Kidney (tissue), 14 donors: ENCODE data around the gene ZYG11B. TPM values are rescaled to one million over a fixed set of nuclear protein-coding genes. Genes with fewer than 3 reads are reported as not detected.
"Not testable (repeated sequence)": the region's sequence is repeated elsewhere in the genome, so short reads cannot be mapped to it uniquely, and the experiment has no call there.

Experiments
- DNase-seq, 5 donors: peaks; one replicate each; pipeline ENCODE4 v3.0.0-alpha.2; 2013 to 2020
- FAIRE-seq: peaks from 2 replicates; lab custom pipeline; 2012; peaks lifted over from hg19 to GRCh38; lab: Jason Lieb, UNC
- H3K27ac ChIP-seq, 2 donors: one replicate each; pipeline ENCODE4 v1.7.0; 2013; ENCODE audit warnings: low read depth in 2 of 2, low read length in 2 of 2, inconsistent platforms in 1 of 2
- H3K27me3 ChIP-seq: one replicate; pipeline ENCODE4 v1.7.1; 2013; ENCODE audit warnings: low read length, inconsistent platforms; ENCODE audit not compliant: control insufficient read depth, insufficient read depth
- H3K36me3 ChIP-seq, 3 donors: one replicate each; pipeline versions ENCODE4 v1.7.0 to v1.7.1; 2013; ENCODE audit warnings: low read length in 3 of 3, control low read depth in 1 of 3, inconsistent platforms in 1 of 3; ENCODE audit not compliant: insufficient read depth in 3 of 3, control insufficient read depth in 2 of 3
- H3K4me1 ChIP-seq, 3 donors: one replicate each; pipeline versions ENCODE4 v1.7.0 to v1.7.1; 2013; ENCODE audit warnings: low read length in 3 of 3, inconsistent platforms in 1 of 3, low read depth in 1 of 3; ENCODE audit not compliant: control insufficient read depth in 2 of 3, insufficient read depth in 2 of 3
- H3K4me3 ChIP-seq, 3 donors: one replicate each; pipeline versions ENCODE4 v1.7.0 to v1.8.1; 2013; ENCODE audit warnings: low read length in 3 of 3, control low read depth in 1 of 3, inconsistent platforms in 1 of 3
- H3K9ac ChIP-seq, 3 donors: one replicate each; pipeline versions ENCODE4 v1.7.0 to v1.7.1; 2013; ENCODE audit warnings: low read length in 3 of 3, control low read depth in 1 of 3, inconsistent platforms in 1 of 3
- H3K9me3 ChIP-seq, 3 donors: one replicate each; pipeline versions ENCODE4 v1.7.0 to v1.7.1; 2013; ENCODE audit warnings: low read length in 3 of 3, control low read depth in 1 of 3, inconsistent platforms in 1 of 3; ENCODE audit not compliant: control insufficient read depth in 2 of 3, insufficient read depth in 1 of 3
- CTCF ChIP-seq: IDR thresholded peaks from 3 replicates; pipeline ENCODE4 v1.5.1; 2012; ENCODE audit warnings: mild to moderate bottlenecking, moderate library complexity, borderline replicate concordance; ENCODE audit not compliant: insufficient read depth; ENCODE audit errors: extremely low read depth
- intact Hi-C: fragments of 100-400 bp; cut with DNase I; formaldehyde crosslinking; loops from one replicate; pipeline ENCODE4 v1.11.1; 2022
- polyA plus RNA-seq: library from polyadenylated mRNA; stranded (reverse); fragments of 350-450 nt; fragmentation: Illumina TruSeq; extraction: RNeasy Lipid Tissue Mini Kit (QIAGEN cat#74804); gene quantifications from one replicate; pipeline ENCODE4 v1.2.3, GENCODE V29; 2014; ENCODE audit warnings: low read depth, low replicate concordance; ENCODE audit not compliant: insufficient read depth
- total RNA-seq: library from RNA; stranded (reverse); fragmentation: NEBNext Ultra II Directional; extraction: Animal tissue kit (Norgen Biotek cat#: 25700); gene quantifications from one replicate; pipeline ENCODE4 v1.2.1, GENCODE V29; 2021
- donor health status: control.
- donor health status: control.
- donor health status: control.
- donor health status: control.
- donor health status: control.
- donor health status: DM: yes; HTN: yes; CAD: no.
- donor health status: Normal renal cell carcinoma (clear cell type).

ZYG11B gene
- total and polyA plus RNA-seq, 2 donors from 2014 or later, result 7.8 to 28.2 TPM

GRCh38 chr1:52862666-52863458 is 136.6 kb downstream of the ZYG11B start:
- TF ChIP-seq CTCF, result no peak
- DNase-seq (no peak), FAIRE-seq (no peak)
- Histone ChIP-seq H3K4me3 (no peak overlapping the region), H3K27ac (no peak overlapping the region), H3K9ac (no peak overlapping the region), H3K36me3 (no peaks in the 10 kb centered on the region), H3K9me3 (no peaks in the 10 kb centered on the region), H3K4me1 (no peaks in the 10 kb centered on the region), H3K27me3 (no peaks in the 10 kb centered on the region)
- intact Hi-C loops, result no loop called here

GRCh38 chr1:52867087-52867863 is 141.0 kb downstream of the ZYG11B start:
- H3K27ac ChIP-seq, result no peak overlapping the region
- no peaks in the 10 kb centered on the region for H3K36me3 ChIP-seq
- FAIRE-seq, result no peak
- H3K9ac ChIP-seq, result no peak overlapping the region
- DNase-seq, result no peak
- no peaks in the 10 kb centered on the region for H3K27me3 ChIP-seq
- no peaks in the 10 kb centered on the region for H3K9me3 ChIP-seq
- H3K4me1 ChIP-seq, result no peaks in the 10 kb centered on the region
- intact Hi-C loops, result no loop called here
- no peak for TF ChIP-seq CTCF
- no peak overlapping the region for H3K4me3 ChIP-seq

- H3K27me3 ChIP-seq, H3K36me3 ChIP-seq, H3K9me3 ChIP-seq, DNase-seq, H3K4me1 ChIP-seq, FAIRE-seq, intact Hi-C loops, H3K9ac ChIP-seq, H3K27ac ChIP-seq, H3K4me3 ChIP-seq: not testable (repeated sequence)
Measured at GRCh38 chr1:52869727-52870126, 143.5 kb downstream of the ZYG11B start.

GRCh38 chr1:52876843-52877242 is 150.6 kb downstream of the ZYG11B start:
- Histone ChIP-seq H3K27me3 (no peaks in the 10 kb centered on the region), H3K27ac (no peak overlapping the region), H3K4me3 (no peak overlapping the region), H3K36me3 (no peaks in the 10 kb centered on the region), H3K9ac (no peak overlapping the region), H3K4me1 (no peaks in the 10 kb centered on the region), H3K9me3 (no peaks in the 10 kb centered on the region)
- intact Hi-C loops, result no loop called here
- FAIRE-seq, result no peak
- TF ChIP-seq CTCF, result no peak
- no peak for DNase-seq
